ENCODE data around the gene POC1A.

GRCh38 chr3:52078781-52079560, 75.3 kb downstream of the POC1A start:
- TF ChIP-seq, protein P1, sequence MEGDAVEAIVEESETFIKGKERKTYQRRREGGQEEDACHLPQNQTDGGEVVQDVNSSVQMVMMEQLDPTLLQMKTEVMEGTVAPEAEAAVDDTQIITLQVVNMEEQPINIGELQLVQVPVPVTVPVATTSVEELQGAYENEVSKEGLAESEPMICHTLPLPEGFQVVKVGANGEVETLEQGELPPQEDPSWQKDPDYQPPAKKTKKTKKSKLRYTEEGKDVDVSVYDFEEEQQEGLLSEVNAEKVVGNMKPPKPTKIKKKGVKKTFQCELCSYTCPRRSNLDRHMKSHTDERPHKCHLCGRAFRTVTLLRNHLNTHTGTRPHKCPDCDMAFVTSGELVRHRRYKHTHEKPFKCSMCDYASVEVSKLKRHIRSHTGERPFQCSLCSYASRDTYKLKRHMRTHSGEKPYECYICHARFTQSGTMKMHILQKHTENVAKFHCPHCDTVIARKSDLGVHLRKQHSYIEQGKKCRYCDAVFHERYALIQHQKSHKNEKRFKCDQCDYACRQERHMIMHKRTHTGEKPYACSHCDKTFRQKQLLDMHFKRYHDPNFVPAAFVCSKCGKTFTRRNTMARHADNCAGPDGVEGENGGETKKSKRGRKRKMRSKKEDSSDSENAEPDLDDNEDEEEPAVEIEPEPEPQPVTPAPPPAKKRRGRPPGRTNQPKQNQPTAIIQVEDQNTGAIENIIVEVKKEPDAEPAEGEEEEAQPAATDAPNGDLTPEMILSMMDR (optimal IDR thresholded peaks at IDR 0.05 in 1 of 3, IDR thresholded peaks at IDR 0.05 in 1 of 3, conservative IDR thresholded peaks at IDR 0.05 in 1 of 3; ENCODE audit: extremely low read depth in 1 of 3, insufficient read depth in 2 of 3, low read length in 3 of 3): no peak
- no peak for TF ChIP-seq EZH2 (IDR thresholded peaks at IDR 0.05; ENCODE audit: low read length)

All from keratinocyte (primary cell).